ENCODE data around the gene MSH3.

MSH3 gene

GRCh38 chr5:80752427-80752826 is 98.0 kb downstream of the MSH3 start:
- TF ChIP-seq ZFX (IDR thresholded peaks at IDR 0.05; ENCODE audit: borderline replicate concordance) (no peak), CTCF (IDR thresholded peaks at IDR 0.05) (no peak)
- no peak overlapping the region for H3K27ac ChIP-seq

GRCh38 chr5:80753712-80754111 is 99.3 kb downstream of the MSH3 start:
- H3K27ac ChIP-seq, result no peak overlapping the region
- TF ChIP-seq CTCF (IDR thresholded peaks at IDR 0.05) (no peak), ZFX (IDR thresholded peaks at IDR 0.05; ENCODE audit: borderline replicate concordance) (no peak)

- TF ChIP-seq ZFX (IDR thresholded peaks at IDR 0.05; ENCODE audit: borderline replicate concordance) (no peak), CTCF (IDR thresholded peaks at IDR 0.05) (no peak)
- H3K27ac ChIP-seq, result no peak overlapping the region
Measured at GRCh38 chr5:80754900-80755299, 100.4 kb downstream of the MSH3 start.

GRCh38 chr5:80755626-80756025 is 101.2 kb downstream of the MSH3 start:
- no peak overlapping the region for H3K27ac ChIP-seq
- TF ChIP-seq ZFX (IDR thresholded peaks at IDR 0.05; ENCODE audit: borderline replicate concordance), result no peak
- no peak for TF ChIP-seq CTCF (IDR thresholded peaks at IDR 0.05)

GRCh38 chr5:80756292-80756691 is 101.8 kb downstream of the MSH3 start:
- H3K27ac ChIP-seq, result no peak overlapping the region
- TF ChIP-seq ZFX (IDR thresholded peaks at IDR 0.05; ENCODE audit: borderline replicate concordance) (no peak), CTCF (IDR thresholded peaks at IDR 0.05) (no peak)

- H3K27ac ChIP-seq, result no peak overlapping the region
- TF ChIP-seq CTCF (IDR thresholded peaks at IDR 0.05) (no peak), ZFX (IDR thresholded peaks at IDR 0.05; ENCODE audit: borderline replicate concordance) (no peak)
Measured at GRCh38 chr5:80757290-80757689, 102.8 kb downstream of the MSH3 start.

- no peak overlapping the region for H3K27ac ChIP-seq
Measured at GRCh38 chr5:80759866-80760577, 105.6 kb downstream of the MSH3 start.

More at GRCh38 chr5:80759866-80760577, 105.6 kb downstream of the MSH3 start:
- no peak for TF ChIP-seq CTCF (IDR thresholded peaks at IDR 0.05)
- no peak for TF ChIP-seq ZFX (IDR thresholded peaks at IDR 0.05; ENCODE audit: borderline replicate concordance)
